ENCODE measurements around the gene DLK2.
A peak's percentile ranks its signal among the peaks of the same experiment; 100 is the strongest.
"Not testable (repeated sequence)": the region's sequence is repeated elsewhere in the genome, so short reads cannot be mapped to it uniquely, and the experiment has no call there.

The DLK2 gene

GRCh38 chr6:43481075-43481474 lies 25.7 kb upstream of the DLK2 start:
- DNase-seq (ENCODE audit: low read depth), result no peak

DNA sequence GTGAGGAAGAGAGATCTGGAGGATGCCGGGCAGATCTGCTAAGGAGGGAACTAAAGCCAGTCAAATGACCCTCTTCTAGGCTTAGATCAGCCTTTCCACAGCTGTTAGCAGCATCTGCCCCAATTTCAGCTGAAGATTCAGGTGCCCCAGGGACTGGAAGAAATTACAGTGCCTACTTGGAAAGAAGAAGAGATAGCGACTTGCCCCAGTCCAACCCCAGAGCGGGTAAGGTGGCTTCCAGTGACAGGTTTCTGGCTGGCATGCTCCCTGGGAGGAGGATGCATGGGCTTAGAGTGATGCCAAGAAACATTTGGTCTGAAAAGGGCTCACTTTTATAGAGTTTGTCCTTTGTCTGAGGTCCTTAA lies 22.6 kb upstream of the DLK2 start:
- no peak for DNase-seq (ENCODE audit: low read depth)

GRCh38 chr6:43477235-43478007 lies 22.1 kb upstream of the DLK2 start, which contains the start of gene TJAP1:
Gene TJAP1, plus strand, starts transcription at chr6:43477570. Its CDS starts 21,432 bp downstream, at chr6:43499002.
- peak; percentile 96 for DNase-seq (ENCODE audit: low read depth)

DNA sequence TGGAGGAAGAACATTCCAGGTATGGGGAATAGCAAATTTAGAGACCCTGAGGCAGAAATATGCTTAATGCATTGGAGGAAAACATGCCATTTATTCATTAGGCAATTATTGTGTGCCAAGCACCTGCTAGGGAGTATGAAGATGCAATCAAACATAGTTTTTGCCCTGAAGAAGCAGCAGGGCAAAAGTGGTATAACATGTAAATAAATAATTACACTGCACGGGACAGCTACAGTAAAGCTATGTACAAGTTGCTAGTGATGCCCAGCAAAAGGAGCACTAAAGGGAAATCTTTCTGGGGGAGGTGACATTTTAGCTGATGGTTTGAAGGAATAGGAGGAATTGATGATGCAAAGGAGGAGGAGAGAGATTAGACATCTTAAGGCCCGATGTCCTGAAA lies 21.4 kb upstream of the DLK2 start:
- DNase-seq (ENCODE audit: low read depth), result no peak

DNA sequence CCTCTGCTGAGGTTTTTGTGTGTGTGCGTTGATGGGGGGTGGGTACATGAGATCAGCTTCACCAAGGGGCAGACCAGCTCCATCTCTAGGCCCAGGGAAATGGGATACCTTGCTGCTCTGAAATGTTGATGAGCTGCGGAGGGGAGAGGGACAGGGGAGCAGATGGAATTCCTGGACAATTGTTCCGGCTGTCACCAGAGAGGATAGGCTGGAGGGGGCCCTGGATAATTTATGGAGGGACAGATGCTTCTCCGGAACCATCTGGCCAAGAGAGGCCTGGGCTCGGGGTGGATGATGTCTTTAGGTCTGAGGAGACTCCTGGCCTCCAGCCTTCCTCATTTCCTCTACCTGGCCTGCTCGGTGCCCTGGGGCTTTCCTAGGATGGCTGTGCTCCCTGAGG lies 20.2 kb upstream of the DLK2 start:
- no peak for DNase-seq (ENCODE audit: low read depth)

DNA sequence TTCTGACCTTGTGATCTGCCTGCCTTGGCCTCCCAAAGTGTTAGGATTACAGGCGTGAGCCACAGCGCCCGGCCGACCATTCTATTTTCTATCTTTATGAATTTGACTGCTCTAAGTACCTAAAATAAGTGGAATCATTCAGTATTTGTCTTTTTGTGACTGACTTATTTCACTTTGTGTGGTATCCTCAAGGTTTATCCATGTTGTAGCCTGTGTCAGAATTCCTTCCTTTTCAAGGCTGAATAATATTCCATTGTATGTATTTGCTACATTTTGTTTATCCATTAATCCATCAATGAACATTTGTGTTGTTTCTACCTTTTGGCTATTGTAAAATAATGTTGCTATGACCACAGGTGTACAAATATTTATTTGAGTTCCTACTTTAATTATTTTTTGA lies 17.2 kb upstream of the DLK2 start:
- no peak for DNase-seq (ENCODE audit: low read depth)

- DNase-seq (ENCODE audit: low read depth), result no peak
These were observed 16.1 kb upstream of the DLK2 start for GRCh38 chr6:43471399-43471798.

GRCh38 chr6:43469947-43470346 lies 14.6 kb upstream of the DLK2 start:
- DNase-seq (ENCODE audit: low read depth), result no peak

GRCh38 chr6:43468748-43469681 lies 13.7 kb upstream of the DLK2 start:
- no peak for DNase-seq (ENCODE audit: low read depth)

GRCh38 chr6:43468240-43468639 lies 12.9 kb upstream of the DLK2 start:
- DNase-seq (ENCODE audit: low read depth), result no peak

DNA sequence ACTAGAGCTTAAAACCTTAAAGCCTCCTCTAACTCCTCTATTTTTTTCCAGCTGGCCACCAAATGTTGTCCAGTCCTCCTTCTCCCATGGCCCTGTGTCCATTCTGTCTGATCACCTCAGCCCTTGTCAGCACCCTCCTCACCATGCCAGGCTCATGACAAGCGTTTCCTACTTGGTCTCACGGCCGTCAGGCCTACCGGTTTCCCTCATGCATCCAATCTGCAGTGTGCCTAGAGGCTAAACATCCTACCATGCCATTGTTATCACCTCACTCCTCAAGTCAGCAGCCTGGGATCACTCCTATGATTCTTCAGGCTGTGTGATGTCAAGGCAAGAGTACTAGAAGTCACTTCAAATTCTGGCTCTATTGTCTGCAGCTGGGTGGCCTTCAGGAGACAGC lies 12.4 kb upstream of the DLK2 start:
- DNase-seq (ENCODE audit: low read depth), result no peak

- not testable (repeated sequence) for DNase-seq (ENCODE audit: low read depth)
These were observed 11.9 kb upstream of the DLK2 start for GRCh38 chr6:43467265-43467664.

- DNase-seq (ENCODE audit: low read depth), result no peak
These were observed 10.6 kb upstream of the DLK2 start for GRCh38 chr6:43465948-43466347.

- no peak for DNase-seq (ENCODE audit: low read depth)
These were observed 9.0 kb upstream of the DLK2 start for GRCh38 chr6:43464337-43464736.

GRCh38 chr6:43461936-43462335 lies 6.6 kb upstream of the DLK2 start:
- no peak for DNase-seq (ENCODE audit: low read depth)

- no peak for DNase-seq (ENCODE audit: low read depth)
These were observed 4.7 kb upstream of the DLK2 start for GRCh38 chr6:43460032-43460431.

DNA sequence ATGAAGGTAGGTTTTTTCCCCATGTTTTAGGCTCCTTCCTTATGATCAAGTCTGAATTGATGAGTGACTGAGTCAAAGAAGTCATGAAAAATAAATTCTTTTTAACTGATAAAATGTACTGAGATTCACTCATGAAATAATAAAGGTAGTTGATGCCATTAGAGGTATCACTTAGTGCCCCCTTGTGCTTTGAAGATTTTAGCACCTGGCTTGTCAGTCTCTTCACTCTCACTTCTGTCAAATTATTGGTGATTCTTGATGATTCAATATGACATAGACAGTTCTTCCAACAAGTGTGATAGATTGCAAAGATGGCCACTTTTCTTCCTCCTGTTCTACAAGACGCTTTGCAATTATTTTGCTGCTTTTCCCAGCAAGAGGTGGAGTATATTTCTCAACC lies 4.2 kb upstream of the DLK2 start:
- no peak for DNase-seq (ENCODE audit: low read depth)

- not testable (repeated sequence) for DNase-seq (ENCODE audit: low read depth)
These were observed 2.8 kb upstream of the DLK2 start for GRCh38 chr6:43458154-43458553.

GRCh38 chr6:43457643-43458042 lies 2.3 kb upstream of the DLK2 start:
- no peak for DNase-seq (ENCODE audit: low read depth)

GRCh38 chr6:43454696-43455530 lies 435 bp downstream of the DLK2 start:
- peak; percentile 16 for DNase-seq (ENCODE audit: low read depth)

GRCh38 chr6:43454290-43454695 lies 1.1 kb downstream of the DLK2 start:
- DNase-seq (ENCODE audit: low read depth), result peak; percentile 42

DNA sequence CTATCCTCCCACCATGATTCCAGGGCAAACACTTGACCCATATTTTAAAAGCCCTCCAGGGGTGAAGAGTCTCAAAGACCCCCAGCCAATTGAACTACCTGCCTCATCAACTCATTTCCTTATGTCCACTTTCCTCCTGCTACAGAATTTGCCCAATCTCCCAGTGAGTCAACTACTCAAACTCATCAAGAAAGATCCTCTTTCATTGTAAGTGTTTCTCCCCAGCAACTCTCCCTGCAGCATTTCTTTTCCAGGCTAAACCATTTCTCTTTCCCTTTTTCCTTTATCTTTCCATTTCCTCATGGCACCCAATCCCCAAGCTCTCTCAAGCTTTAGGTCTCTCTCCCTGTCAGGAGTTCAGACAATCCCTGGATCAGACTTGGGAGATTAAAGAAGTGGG lies 1.5 kb downstream of the DLK2 start:
- no peak for DNase-seq (ENCODE audit: low read depth)
